ENCODE data around the gene RASD2.

- TF ChIP-seq POLR2AphosphoS5 (IDR thresholded peaks at IDR 0.05; ENCODE audit: low read depth, low read length): no peak
- TF ChIP-seq FOXP2 (optimal IDR thresholded peaks at IDR 0.05; ENCODE audit: borderline replicate concordance, extremely low read depth, extremely low read length, insufficient read depth): no peak
- no peak for TF ChIP-seq REST (IDR thresholded peaks at IDR 0.05; ENCODE audit: insufficient read depth in 1 of 2, low read depth in 2 of 2, low read length in 2 of 2)
- no peak for TF ChIP-seq TAF1 (IDR thresholded peaks at IDR 0.05; ENCODE audit: borderline replicate concordance, insufficient read depth, low read length)
- no peak for TF ChIP-seq SIN3A (IDR thresholded peaks at IDR 0.05; ENCODE audit: borderline replicate concordance, insufficient read depth, low read length)
These were observed 26.9 kb downstream of the RASD2 start for GRCh38 chr22:35567351-35568141.
